Forelimb muscle (tissue), 1 donor: Measurements from ENCODE around the gene NUP188. TPM values are rescaled to one million over a fixed set of nuclear protein-coding genes. Genes with fewer than 3 reads are reported as not detected.

Experiments
- polyA plus RNA-seq: library from polyadenylated mRNA; unstranded; fragments of 120-200 nt; gene quantifications from one replicate; pipeline ENCODE4 v1.2.1, GENCODE V29; 2013; ENCODE audit not compliant: insufficient read length

The NUP188 gene
- polyA plus RNA-seq, 1 donor: 35.2 TPM

Other genes with a start within 250 kb of the NUP188 start
- 8.9 TPM for gene PKN3, start 245.2 kb upstream of the NUP188 start, polyA plus RNA-seq
- 6.0 TPM for gene ZDHHC12, start 223.6 kb upstream of the NUP188 start, polyA plus RNA-seq
- gene ZER1, start 175.8 kb upstream of the NUP188 start, polyA plus RNA-seq: 35.6 TPM
- gene TBC1D13, start 160.4 kb upstream of the NUP188 start, polyA plus RNA-seq: 37.4 TPM
- gene ENDOG, start 129.2 kb upstream of the NUP188 start, polyA plus RNA-seq: 23.2 TPM
- 24.4 TPM for gene SPOUT1, start 117.9 kb upstream of the NUP188 start, polyA plus RNA-seq
- gene KYAT1, start 65.7 kb upstream of the NUP188 start, polyA plus RNA-seq: 6.2 TPM
- 23.1 TPM for gene LRRC8A, start 65.6 kb upstream of the NUP188 start, polyA plus RNA-seq
- 51.5 TPM for gene PHYHD1, start 26.7 kb upstream of the NUP188 start, polyA plus RNA-seq
- 7.3 TPM for gene DOLK, start 96 bp upstream of the NUP188 start, polyA plus RNA-seq
- 64.0 TPM for gene SH3GLB2, start 80.6 kb downstream of the NUP188 start, polyA plus RNA-seq
- gene MIGA2, start 88.9 kb downstream of the NUP188 start, polyA plus RNA-seq: 15.9 TPM
- gene DOLPP1, start 133.4 kb downstream of the NUP188 start, polyA plus RNA-seq: 7.7 TPM
- 51.1 TPM for gene CRAT, start 163.1 kb downstream of the NUP188 start, polyA plus RNA-seq
- gene PTPA, start 163.7 kb downstream of the NUP188 start, polyA plus RNA-seq: 131 TPM
- 4.0 TPM for gene IER5L, start 230.6 kb downstream of the NUP188 start, polyA plus RNA-seq